GM12892 (cell line): Measurements from ENCODE around the gene CTNNA3.

Experiments used
- POLR2A ChIP-seq: IDR thresholded peaks from 2 replicates; pipeline ENCODE4 v1.6.1; 2011; ENCODE audit warnings: low read depth, low read length, control low read depth
- POLR2AphosphoS5 ChIP-seq: IDR thresholded peaks from 2 replicates; pipeline ENCODE4 v1.6.1; 2011; ENCODE audit warnings: low read depth, low read length, control low read depth
- TAF1 ChIP-seq: IDR thresholded peaks from 2 replicates; pipeline ENCODE4 v1.6.1; 2011; ENCODE audit warnings: low read depth, mild to moderate bottlenecking, control low read depth, low read length, borderline replicate concordance

GRCh38 chr10:66842371-66842770, 853.6 kb downstream of the CTNNA3 start:
- TF ChIP-seq POLR2AphosphoS5 (no peak), POLR2A (no peak), TAF1 (no peak)
